ENCODE data around the gene ANKRD17.
A peak's percentile ranks its signal among the peaks of the same experiment; 100 is the strongest.

Gene ANKRD17

GRCh38 chr4:73258686-73259570 is at the start of gene ANKRD17:
Gene ANKRD17 (minus strand): TSS chr4:73258798. CDS start chr4:73258668, 130 bp downstream.
- POLR2A ChIA-PET: interaction anchor here (0.6 to 1.9 kb wide), 8 partner anchors 12 to 192 kb away, joined by 3 to 11 read pairs (median 4); partner anchors contain the start of gene COX18
- Histone ChIP-seq H3K9me3 (ENCODE audit: control insufficient read depth, insufficient read depth, low read depth, low read length) (no peaks in the 10 kb centered on the region), H3K36me3 (ENCODE audit: control insufficient read depth in 2 of 2, insufficient read depth in 1 of 2, low read length in 2 of 2) (peaks cover 0 to 16% of the 10 kb centered on the region in 2 experiments; a peak in 1 of 3 replicates), H3K4me3 (ENCODE audit: low read depth, low read length) (peak within 1 kb of the TSS; percentile 90), H3K4me1 (ENCODE audit: control insufficient read depth, insufficient read depth, low read length) (no peaks in the 10 kb centered on the region), H3K27ac (ENCODE audit: extremely low read depth, low read depth, low read length) (peak within 1 kb of the TSS; percentile 87)
- CTCF ChIA-PET: interaction anchor here (0.6 to 0.7 kb wide), 2 partner anchors 38 to 54 kb away, joined by 3 read pairs; no protein-coding TSS in a partner anchor
- 0 out of 2 replicates have a peak, but pooled peaks have one; percentile 40 for TF ChIP-seq ZNF394 (tag by site-specific recombination; IDR thresholded peaks at IDR 0.05; ENCODE audit: borderline replicate concordance)
- peak; percentile 78; the same call in 1 of the 2 replicates for TF ChIP-seq ZFP37 (tag by site-specific recombination; IDR thresholded peaks at IDR 0.05)
- 0 out of 2 replicates have a peak, but pooled peaks have one; percentile 14 for TF ChIP-seq ZNF660 (tag by site-specific recombination; IDR thresholded peaks at IDR 0.05)
- TF ChIP-seq ZEB2 (tag by site-specific recombination; IDR thresholded peaks at IDR 0.05): peak; percentile 61; the same call in 1 of the 2 replicates
- no peak for TF ChIP-seq ZNF555 (tag by site-specific recombination; conservative IDR thresholded peaks at IDR 0.05)
- TF ChIP-seq ZBTB49 (tag by site-specific recombination; IDR thresholded peaks at IDR 0.05; ENCODE audit: low read depth): peak; percentile 94
- peak; percentile 67 for TF ChIP-seq ZBTB11 (tag by site-specific recombination; conservative IDR thresholded peaks at IDR 0.05; ENCODE audit: low read depth)
- peak; percentile 69 for TF ChIP-seq PRDM10 (tag by site-specific recombination; IDR thresholded peaks at IDR 0.05)
- TF ChIP-seq ZBTB20 (tag by site-specific recombination; IDR thresholded peaks at IDR 0.05): peak; percentile 97
- 0 out of 2 replicates have a peak, but pooled peaks have one; percentile 23 for TF ChIP-seq ZNF518A (tag by site-specific recombination; conservative IDR thresholded peaks at IDR 0.05; ENCODE audit: low read depth)
- TF ChIP-seq ZSCAN4 (tag by site-specific recombination; IDR thresholded peaks at IDR 0.05): no peak
- TF ChIP-seq ZBTB8A (tag by site-specific recombination; IDR thresholded peaks at IDR 0.05): peak; percentile 63
- TF ChIP-seq BCL11A (tag by site-specific recombination; IDR thresholded peaks at IDR 0.05; ENCODE audit: low read depth): 0 out of 2 replicates have a peak, but pooled peaks have one; percentile 21
- TF ChIP-seq ZBTB26 (tag by site-specific recombination; optimal IDR thresholded peaks at IDR 0.05): peak; percentile 89
- TF ChIP-seq ZNF302 (tag by site-specific recombination; IDR thresholded peaks at IDR 0.05; ENCODE audit: low read depth): no peak
- peak; percentile 62; the same call in 1 of the 2 replicates for TF ChIP-seq SP7 (tag by site-specific recombination; IDR thresholded peaks at IDR 0.05)
